Measurements from ENCODE around the gene AGPAT3.
"Not testable (repeated sequence)": the region's sequence is repeated elsewhere in the genome, so short reads cannot be mapped to it uniquely, and the experiment has no call there.

The AGPAT3 gene

DNA sequence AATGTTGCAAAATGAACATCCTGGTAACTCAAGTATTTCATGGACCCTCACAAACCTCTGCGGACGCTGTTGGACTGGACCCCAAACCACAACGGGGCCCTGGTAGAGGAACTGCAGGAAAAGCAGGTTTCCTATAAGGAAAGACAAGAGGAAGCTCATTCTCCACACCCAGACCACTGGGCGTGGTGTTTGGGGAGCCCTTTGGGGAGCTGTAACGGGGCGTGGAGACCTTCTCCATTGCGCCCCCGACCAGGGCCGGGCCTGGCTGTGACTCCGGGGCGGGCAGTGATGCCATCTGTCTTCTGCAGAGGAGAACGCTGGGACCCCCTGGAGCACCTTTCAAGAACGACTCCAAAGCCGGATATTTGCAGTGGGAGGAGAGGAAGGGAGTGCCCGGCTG, 30.0 kb upstream of the AGPAT3 start:
- no peak for DNase-seq

- DNase-seq, result no peak
These were observed 29.2 kb upstream of the AGPAT3 start for GRCh38 chr21:43835861-43836260.

DNA sequence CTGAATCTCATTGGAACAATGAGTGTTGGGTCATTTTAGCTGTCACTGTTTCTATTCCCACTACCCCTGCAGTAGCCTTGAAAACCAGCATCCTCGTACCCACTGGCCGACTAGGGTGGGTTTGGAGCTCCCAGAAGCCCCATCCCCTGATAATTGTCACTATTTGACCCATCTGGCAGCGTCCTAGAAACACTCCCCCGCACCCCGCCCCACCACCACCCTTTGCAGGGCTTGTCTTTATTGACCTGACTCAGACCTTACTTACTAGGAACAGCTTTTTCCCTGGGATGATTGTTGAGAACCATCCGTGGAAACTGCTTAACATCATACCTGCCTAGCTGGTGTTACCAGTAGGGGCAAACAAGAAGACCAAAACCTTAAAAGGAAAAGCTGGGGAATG, 28.4 kb upstream of the AGPAT3 start:
- no peak for DNase-seq

DNA sequence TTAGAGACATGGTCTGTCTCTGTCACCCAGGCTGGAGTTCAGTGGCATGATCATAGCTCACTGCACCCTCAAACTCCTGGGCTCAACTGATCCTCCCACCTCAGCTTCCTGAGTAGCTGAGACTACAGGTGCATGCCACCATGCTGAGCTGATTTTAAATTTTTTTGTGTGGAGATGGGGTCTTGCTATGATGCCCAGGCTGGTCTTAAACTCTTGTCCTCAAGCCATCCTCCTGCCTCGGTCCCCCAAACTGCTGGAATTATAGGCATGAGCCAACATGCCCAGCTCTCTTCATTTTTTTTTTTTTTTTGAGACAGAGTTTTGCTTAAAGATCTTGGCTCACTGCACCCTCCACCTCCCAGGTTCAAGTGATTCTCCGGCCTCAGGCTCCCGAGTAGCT, 24.8 kb upstream of the AGPAT3 start:
- no peak for DNase-seq

DNA sequence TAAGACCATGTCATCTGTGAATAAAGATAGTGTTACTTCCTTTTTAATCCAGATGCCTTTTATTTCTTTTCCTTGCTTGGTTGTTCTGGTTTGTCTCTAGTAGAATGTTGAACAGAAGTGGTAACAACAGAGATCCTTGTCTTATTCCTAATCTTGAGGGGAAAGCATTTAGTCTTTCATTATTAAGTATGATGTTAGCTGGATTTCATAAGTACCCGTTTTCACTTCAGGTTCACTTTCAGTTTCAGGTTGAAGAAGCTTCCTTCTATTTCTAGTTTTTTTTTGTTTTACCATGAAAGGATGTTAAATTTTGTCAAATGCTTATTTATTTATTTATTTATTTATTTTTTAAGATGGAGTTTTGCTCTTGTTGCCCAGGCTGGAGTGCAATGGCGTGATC, 22.3 kb upstream of the AGPAT3 start:
- no peak for DNase-seq

DNA sequence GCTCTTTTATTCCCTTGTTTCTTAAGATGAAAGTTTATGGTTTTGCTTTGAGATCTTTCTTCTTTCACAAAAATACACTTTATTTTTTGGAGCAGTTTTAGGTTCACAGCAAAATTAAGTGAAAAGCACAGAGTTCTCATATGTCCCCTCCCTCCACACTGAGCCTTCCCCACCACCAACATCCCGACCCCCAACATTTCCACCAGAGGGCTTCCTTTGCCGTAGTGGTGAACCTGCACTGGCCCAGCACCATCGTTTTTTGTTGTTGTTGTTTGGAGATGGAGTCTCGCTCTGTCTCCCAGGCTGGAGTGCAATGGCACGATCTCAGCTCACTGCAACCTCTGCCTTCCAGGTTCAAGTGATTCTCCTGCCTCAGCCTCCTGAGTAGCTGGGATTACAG, 20.1 kb upstream of the AGPAT3 start:
- not testable (repeated sequence) for DNase-seq

GRCh38 chr21:43845386-43845785, 19.6 kb upstream of the AGPAT3 start:
- no peak for DNase-seq

DNA sequence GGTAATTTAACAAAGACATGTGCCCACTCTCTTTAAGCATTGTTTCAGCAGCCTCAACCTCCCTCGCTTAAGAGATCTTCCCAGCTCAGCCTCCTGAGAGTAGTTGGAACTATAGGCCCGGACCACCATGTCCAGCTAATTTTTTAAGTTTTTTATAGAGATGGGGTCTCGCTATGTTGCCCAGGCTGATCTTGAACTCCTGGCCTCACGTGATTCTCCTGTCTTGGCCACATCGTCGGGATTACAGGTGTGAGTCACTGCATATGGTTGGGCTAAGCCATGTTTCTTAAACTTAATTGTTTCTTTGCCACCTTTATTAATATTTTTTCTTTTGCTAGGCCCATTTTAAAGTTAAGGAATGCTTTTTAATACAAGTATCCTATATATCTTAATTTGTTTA, 18.6 kb upstream of the AGPAT3 start:
- DNase-seq, result no peak

GRCh38 chr21:43847301-43847700, 17.7 kb upstream of the AGPAT3 start:
- DNase-seq, result no peak

- DNase-seq, result no peak
These were observed 16.3 kb upstream of the AGPAT3 start for GRCh38 chr21:43848771-43849170.

DNA sequence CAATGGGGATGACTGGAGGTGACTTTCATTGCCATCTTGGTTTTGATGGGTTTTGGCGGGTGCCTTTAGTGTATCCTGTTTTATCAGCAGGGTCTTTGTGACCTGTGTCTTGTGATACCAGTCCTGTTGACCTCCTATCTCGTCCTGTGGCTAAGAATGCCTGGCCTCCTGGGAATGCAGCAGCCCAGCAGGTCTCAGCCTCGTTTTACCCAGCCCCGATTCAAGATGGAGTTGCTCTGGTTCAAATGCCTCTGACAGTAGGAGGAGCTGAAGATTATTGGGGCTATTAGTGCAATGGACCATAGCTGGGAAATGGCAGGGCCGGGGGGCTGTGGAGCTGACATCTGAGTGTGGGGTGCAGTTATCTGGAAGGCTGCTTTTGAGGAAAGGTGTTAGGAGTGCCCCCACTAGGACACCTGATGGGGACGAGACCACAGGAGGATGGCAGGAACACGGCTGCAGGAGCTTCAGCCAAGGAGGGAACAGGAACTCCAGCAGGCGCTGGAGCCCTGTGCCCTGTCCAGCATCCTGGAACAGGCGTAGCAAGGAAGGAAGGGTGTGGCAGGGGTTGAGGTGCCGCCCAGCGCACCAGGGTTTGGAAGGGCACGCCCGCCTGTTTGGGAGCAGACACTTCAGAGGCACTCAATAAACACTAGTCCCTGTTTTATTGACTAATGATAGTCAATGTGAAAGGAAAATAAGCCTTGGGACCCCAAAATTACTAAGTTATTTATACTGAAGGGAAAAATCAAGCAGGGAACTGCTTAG, 15.3 kb upstream of the AGPAT3 start:
- DNase-seq, result no peak

GRCh38 chr21:43850728-43851295, 14.2 kb upstream of the AGPAT3 start:
- DNase-seq, result no peak

DNA sequence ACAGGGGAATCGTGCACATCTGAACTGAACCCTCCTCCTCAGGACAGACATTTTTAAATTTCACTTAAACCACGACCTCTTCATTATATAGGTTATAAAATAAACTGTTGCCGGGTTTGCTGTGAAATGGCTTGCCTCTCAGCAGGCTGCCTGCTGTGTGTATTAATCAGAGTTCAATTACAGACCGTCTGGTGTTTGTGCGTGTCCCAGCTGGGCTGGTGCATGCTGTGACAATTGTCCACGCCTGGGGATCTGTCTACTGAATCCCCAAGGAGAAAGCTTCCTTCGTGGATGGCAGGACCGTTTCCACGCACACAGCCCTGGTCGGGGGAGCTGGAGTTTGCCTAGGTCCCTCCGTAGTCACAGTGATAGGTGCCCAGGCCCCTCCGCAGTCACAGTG, 13.4 kb upstream of the AGPAT3 start:
- no peak for DNase-seq

DNA sequence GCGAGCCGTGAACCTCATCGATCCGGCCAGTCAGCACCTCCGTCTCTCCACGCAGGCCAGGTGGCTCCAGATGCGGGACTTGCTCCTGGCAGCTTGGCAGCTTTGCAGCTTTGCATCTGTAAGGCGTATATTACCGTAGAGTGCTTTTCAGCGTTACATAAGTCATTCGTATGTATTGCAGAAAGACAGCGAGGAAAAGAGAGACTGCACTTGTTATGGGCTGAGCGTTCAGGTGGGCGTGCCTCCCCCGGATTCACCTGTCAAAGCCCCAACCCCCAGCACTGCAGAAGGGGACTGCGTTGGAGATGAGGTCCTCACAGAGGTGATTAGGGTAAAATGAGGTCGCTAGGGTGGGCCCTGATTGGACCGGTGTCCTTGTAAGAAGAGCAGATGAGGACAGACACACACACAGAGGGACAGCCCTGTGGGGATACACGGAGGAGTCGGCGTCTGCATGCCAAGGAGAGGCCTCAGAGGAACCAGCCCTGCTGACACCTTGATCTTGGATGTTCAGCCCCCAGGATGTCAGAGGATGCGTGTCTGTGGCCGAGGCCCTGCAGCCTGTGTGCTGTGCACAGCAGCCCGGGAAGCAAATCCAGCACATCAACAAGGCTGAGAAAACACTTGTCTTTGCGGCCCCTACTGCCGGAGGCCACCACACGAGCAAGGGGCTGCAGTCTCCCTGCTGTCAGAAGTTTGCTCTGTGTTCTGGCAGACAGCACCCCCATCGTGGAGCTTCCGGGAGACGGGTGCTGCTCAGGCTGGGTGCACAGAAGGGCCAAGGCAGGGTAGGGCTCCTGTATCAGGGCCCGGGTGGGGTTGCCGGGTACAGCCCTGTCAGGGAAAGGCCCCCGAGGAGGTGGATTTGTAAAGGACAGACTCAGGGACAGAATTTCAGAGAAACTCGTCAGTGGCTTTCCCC, 10.9 kb upstream of the AGPAT3 start:
- DNase-seq, result no peak

DNA sequence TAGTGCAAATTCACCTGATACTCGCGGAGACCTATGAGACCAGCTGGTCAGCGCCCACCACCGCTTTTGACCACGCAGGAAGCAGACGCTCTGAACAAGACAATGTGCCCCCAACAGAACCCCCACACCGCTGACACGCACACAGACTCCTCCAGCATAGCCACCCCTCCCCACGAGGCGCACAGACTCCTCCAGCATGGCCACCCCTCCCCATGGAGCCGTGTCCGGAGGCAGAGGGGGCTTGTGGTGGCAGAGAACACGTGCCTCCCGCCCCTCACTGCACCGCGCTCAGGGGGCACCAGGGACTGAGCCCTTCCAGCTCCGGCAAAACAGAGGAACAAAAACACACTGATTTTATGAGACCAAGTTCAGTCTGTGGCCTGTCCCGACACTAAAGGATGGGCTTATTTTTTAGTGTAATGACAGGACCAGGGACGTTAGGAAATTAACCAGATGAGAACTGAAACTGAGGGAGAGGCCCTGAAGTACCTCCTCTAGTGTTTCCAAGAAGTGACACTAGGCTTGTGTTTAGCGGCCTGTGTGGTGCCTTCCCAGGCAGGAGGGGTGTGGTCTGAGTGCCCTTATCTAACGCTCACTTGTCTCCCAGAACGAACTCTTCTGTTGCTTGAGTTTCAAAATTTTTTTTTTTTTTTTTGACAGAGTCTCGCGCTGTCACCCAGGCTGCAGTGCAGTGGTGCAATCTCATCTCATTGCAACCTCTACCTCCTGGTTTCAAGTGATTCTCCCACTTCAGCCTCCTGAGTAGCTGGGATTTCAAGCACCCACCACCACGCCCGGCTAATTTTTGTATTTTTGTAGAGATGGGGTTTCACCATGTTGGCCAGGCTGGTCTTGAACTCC, 10.0 kb upstream of the AGPAT3 start:
- DNase-seq, result peak; percentile 74

GRCh38 chr21:43855955-43856354, 9.1 kb upstream of the AGPAT3 start:
- DNase-seq, result no peak

DNA sequence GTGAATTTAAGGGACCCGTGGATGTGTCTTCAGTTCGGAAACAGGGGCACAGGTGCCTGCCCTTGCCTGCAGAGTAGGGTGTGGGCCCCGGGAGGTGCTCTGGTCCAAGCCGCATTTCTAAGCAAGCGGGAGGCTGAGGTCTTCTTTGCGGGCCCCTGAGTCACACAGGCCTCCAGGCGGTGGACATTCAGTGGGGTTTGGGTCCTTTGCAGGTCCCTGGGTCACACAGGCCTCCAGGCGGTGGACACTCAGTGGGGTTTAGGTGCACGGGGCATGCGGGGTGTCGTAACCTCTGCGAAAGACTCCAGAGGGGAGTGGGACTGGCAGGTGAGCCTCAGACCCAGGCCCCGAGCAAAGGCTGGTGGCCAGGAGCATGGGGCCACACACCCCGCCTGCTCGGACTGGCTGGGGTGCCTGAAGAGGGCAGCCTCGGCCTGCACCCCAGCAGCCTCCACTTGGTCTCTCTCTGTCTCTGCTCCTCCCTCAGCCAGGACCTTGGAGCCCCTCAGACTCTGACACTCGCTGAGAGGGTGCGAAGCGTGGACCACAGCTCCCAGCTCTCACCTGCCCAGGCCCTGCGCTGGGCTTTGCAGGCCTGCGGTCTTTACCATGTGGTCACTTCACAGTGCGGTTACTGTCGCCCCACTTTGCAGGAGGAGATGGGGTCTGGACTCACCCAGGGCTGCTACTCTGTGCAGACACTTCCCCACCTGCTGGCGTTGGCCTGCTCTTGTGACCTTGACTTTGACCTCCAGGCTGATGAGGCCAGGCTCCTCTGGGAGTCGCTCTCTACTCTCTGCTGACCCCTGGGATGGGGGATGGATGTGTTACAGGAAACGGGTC, 6.0 kb upstream of the AGPAT3 start:
- no peak for DNase-seq

DNA sequence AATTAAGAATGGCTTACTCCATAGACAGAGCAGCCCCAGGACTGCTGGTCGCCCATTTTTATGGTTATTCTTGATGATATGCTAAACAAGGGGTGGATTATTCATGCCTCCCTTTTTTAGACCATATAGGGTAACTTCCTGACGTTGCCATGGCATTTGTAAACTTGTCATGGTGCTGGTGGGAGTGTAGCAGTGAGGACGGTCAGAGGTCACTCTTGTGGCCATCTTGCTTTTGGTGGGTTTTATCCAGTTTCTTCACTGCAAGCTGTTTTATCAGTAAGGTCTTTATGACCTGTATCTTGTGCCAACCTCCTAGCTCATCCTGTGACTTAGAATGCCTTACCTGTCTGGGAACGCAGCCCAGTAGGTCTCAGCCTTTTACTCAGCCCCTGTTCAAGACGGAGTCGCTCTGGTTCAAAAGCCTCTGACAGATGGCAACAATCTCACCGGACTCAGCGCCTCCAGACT, 5.2 kb upstream of the AGPAT3 start:
- DNase-seq, result no peak

DNA sequence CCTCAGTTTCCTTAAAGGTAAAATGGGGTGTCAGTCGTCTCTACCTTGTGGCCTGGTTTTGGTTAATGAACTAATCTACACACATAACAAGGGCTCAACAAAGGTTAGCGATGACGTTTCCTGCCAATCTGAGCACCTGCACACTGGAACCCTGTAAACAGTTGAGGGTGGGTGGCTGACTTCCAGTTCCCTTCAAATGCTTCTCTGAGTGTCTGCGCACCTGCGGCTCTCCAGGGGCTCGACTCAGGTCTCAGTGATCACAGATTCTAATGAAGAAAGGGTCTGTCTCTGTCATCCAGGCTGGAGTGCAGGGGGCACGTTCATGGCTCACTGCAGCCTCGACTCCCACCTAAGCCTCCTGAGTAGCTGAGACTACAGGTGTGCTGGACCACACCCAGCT, 3.3 kb upstream of the AGPAT3 start:
- DNase-seq, result no peak

- peak; percentile 20 for DNase-seq
These were observed 586 bp upstream of the AGPAT3 start for GRCh38 chr21:43864313-43864961.
